DND-41 (cell line): ENCODE measurements around the gene CARS1.

Source experiments
- ATAC-seq: fragments of 200-7000 bp; cut with Tn5 transposase; 3 replicates; pipeline ENCODE4 v1.9.1; 2021; ENCODE audit warnings: low read depth; ENCODE audit not compliant: insufficient read depth
- DNase-seq: peaks from one replicate; pipeline ENCODE4 v3.0.0-alpha.2; 2020
- H2AFZ ChIP-seq: 2 replicates; pipeline ENCODE4 v1.6.0; 2012; ENCODE audit warnings: low read depth, low read length
- H3K27ac ChIP-seq: 2 replicates; pipeline ENCODE4 v1.5.1; 2012; ENCODE audit warnings: low read length, inconsistent platforms
- H3K27me3 ChIP-seq: fragments of 200-600 bp; sonication (generic); 2 replicates; pipeline ENCODE4 v1.6.0; 2012; ENCODE audit warnings: low read length, mild to moderate bottlenecking, inconsistent platforms; ENCODE audit not compliant: insufficient read depth, poor library complexity
- H3K36me3 ChIP-seq: 2 replicates; pipeline ENCODE4 v1.5.1; 2012; ENCODE audit warnings: low read length, inconsistent platforms; ENCODE audit not compliant: insufficient read depth
- H3K4me1 ChIP-seq: 2 replicates; pipeline ENCODE4 v1.5.1; 2012; ENCODE audit warnings: mild to moderate bottlenecking, low read length; ENCODE audit not compliant: insufficient read depth
- H3K4me2 ChIP-seq: 2 replicates; pipeline ENCODE4 v1.6.0; 2012; ENCODE audit warnings: mild to moderate bottlenecking, moderate library complexity, low read length, inconsistent platforms; ENCODE audit not compliant: insufficient read depth
- H3K4me3 ChIP-seq, 2 experiments: fragments of 200-600 bp in 1 of 2; shearing (Covaris generic) in 1 of 2; 2 replicates each; pipeline ENCODE4 v1.5.1; 2012 to 2016; ENCODE audit warnings: inconsistent platforms in 2 of 2, low read length in 2 of 2, mild to moderate bottlenecking in 2 of 2, low read depth in 1 of 2, moderate library complexity in 1 of 2
- H3K79me2 ChIP-seq: 2 replicates; pipeline ENCODE4 v1.6.0; 2012; ENCODE audit warnings: low read length, inconsistent platforms; ENCODE audit not compliant: insufficient read depth
- H3K9ac ChIP-seq: 2 replicates; pipeline ENCODE4 v1.6.0; 2012; ENCODE audit warnings: low read depth, mild to moderate bottlenecking, inconsistent platforms, low read length, moderate library complexity
- H3K9me3 ChIP-seq: 2 replicates; pipeline ENCODE4 v1.5.1; 2012; ENCODE audit warnings: low read length, moderate library complexity, mild to moderate bottlenecking, inconsistent platforms; ENCODE audit not compliant: insufficient read depth, severe bottlenecking
- H4K20me1 ChIP-seq: 2 replicates; pipeline ENCODE4 v1.6.0; 2012; ENCODE audit warnings: low read length; ENCODE audit not compliant: insufficient read depth
- EZH2 ChIP-seq: IDR thresholded peaks from 3 replicates; pipeline ENCODE4 v1.6.1; 2012; ENCODE audit warnings: borderline replicate concordance, low read depth, mild to moderate bottlenecking, moderate library complexity, low read length, inconsistent platforms; ENCODE audit not compliant: severe bottlenecking
- TF ChIP-seq, protein P1 (sequence below): IDR thresholded peaks from 2 replicates; pipeline ENCODE4 v1.5.1; 2012; ENCODE audit warnings: borderline replicate concordance, low read length, moderate library complexity, mild to moderate bottlenecking; ENCODE audit not compliant: poor library complexity, severe bottlenecking; ENCODE audit errors: extremely low read depth

Gene CARS1

DNA sequence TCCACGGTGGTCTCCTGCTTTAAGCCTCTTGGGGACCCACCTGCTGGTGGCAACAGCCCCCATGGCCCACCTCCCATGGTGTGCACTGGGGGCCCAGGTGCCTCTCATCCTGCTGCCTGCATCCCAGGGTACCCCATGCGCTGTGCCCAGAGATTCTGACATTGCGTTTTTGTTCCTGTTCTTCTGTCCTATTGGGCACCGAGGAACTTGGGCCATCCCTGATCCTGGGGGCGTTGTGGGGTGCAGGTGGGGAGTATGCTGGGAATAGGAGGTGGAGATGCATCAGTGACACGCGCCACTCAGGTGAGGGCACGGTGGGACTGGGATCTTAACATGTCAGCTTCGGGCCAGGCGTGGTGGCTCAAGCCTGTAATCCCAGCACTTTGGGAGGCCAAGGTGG, 52.7 kb downstream of the CARS1 start:
- H3K4me1 ChIP-seq: no peaks in the 10 kb centered on the region
- H4K20me1 ChIP-seq: no peaks in the 10 kb centered on the region
- no peak overlapping the region for H3K4me2 ChIP-seq
- H3K9me3 ChIP-seq: no peaks in the 10 kb centered on the region
- no peak for ATAC-seq
- H3K9ac ChIP-seq: no peak overlapping the region
- no peaks in the 10 kb centered on the region for H3K27me3 ChIP-seq
- H3K79me2 ChIP-seq: no peaks in the 10 kb centered on the region
- H3K36me3 ChIP-seq: peaks cover 84% of the 10 kb centered on the region
- H3K4me3 ChIP-seq: no peak overlapping the region
- no peak for TF ChIP-seq EZH2
- TF ChIP-seq, protein P1, sequence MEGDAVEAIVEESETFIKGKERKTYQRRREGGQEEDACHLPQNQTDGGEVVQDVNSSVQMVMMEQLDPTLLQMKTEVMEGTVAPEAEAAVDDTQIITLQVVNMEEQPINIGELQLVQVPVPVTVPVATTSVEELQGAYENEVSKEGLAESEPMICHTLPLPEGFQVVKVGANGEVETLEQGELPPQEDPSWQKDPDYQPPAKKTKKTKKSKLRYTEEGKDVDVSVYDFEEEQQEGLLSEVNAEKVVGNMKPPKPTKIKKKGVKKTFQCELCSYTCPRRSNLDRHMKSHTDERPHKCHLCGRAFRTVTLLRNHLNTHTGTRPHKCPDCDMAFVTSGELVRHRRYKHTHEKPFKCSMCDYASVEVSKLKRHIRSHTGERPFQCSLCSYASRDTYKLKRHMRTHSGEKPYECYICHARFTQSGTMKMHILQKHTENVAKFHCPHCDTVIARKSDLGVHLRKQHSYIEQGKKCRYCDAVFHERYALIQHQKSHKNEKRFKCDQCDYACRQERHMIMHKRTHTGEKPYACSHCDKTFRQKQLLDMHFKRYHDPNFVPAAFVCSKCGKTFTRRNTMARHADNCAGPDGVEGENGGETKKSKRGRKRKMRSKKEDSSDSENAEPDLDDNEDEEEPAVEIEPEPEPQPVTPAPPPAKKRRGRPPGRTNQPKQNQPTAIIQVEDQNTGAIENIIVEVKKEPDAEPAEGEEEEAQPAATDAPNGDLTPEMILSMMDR: no peak
- H2AFZ ChIP-seq: no peak overlapping the region
- H3K27ac ChIP-seq: no peak overlapping the region
- DNase-seq: no peak

DNA sequence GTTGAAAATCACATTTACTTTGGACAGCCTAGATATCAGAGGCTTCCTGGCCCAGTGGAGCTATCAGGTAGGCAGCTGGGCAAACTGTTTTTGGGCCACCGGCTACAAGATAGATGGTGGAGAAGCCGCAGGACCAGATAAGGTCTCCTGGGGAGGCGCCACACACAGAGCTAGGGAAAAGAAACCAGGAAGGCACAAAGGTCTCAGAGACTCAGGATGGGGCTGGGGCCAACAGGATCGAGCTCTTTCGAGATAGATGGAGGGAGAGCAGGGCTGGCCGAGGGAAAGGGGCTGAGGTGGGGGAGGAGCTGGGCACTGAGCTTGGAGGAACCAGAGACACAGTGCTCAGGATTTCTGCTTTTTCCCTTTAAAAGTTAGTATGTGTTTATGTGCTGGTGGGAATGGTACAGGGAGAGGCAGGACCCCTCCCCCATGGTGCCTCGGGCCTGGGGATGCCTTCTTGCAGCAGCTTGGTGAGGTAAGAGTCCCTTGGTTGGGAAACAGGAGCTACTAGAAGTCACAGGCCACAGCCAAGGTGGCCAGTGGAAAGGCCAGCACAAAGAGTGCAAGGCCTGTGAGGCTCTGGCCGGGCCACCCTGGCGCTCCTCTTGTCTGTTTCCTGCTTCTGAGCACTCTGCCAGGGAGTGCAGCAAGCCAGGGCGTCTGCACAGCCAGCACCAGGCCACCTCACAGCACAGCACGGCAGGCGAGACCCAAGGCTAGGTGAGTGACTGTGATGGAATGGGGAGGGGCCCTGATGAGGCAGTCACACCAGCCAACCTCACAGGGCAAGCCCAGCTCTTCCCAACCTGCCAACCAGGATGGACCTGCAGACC, 53.6 kb downstream of the CARS1 start:
- TF ChIP-seq EZH2: no peak
- TF ChIP-seq, protein P1: no peak
- Histone ChIP-seq H3K27ac (no peak overlapping the region), H3K4me1 (no peaks in the 10 kb centered on the region), H3K9ac (no peak overlapping the region), H3K36me3 (peaks cover 75% of the 10 kb centered on the region), H3K4me3 (no peak overlapping the region), H3K79me2 (no peaks in the 10 kb centered on the region), H2AFZ (no peak overlapping the region), H3K27me3 (no peaks in the 10 kb centered on the region), H3K4me2 (no peak overlapping the region), H3K9me3 (no peaks in the 10 kb centered on the region), H4K20me1 (no peaks in the 10 kb centered on the region)
- DNase-seq: no peak
- no peak for ATAC-seq

DNA sequence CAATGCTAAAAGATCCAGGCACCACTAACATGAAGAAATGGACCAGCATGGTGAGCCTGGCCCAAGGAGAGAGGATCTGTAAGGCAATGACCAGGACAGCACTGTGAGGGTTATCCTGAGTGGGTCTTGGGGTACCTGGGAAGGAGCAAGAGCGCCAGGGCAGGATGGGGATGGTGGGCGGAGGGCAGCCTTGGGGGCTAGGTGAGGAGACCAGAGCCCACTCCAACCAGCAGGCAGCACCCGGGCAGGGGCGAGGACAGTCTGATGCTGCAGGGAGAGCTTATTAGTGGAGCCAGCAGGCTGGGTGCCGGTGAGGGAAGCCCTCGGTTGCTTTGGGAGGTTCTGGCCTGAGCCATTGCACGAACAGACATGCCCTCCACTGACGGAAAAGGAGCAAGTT, 54.4 kb downstream of the CARS1 start:
- Histone ChIP-seq H2AFZ (no peak overlapping the region), H4K20me1 (no peaks in the 10 kb centered on the region), H3K4me3 (no peak overlapping the region), H3K27ac (no peak overlapping the region), H3K36me3 (peaks cover 69% of the 10 kb centered on the region), H3K4me2 (no peak overlapping the region), H3K4me1 (no peaks in the 10 kb centered on the region), H3K79me2 (no peaks in the 10 kb centered on the region), H3K9me3 (no peaks in the 10 kb centered on the region), H3K9ac (no peak overlapping the region), H3K27me3 (no peaks in the 10 kb centered on the region)
- no peak for DNase-seq
- no peak for ATAC-seq
- no peak for TF ChIP-seq EZH2
- TF ChIP-seq, protein P1: no peak
